ENCODE measurements around the gene FAM83C.

The FAM83C gene

GRCh38 chr20:35281506-35282101 lies 10.6 kb downstream of the FAM83C start:
- DNase-seq, result no peak

DNA sequence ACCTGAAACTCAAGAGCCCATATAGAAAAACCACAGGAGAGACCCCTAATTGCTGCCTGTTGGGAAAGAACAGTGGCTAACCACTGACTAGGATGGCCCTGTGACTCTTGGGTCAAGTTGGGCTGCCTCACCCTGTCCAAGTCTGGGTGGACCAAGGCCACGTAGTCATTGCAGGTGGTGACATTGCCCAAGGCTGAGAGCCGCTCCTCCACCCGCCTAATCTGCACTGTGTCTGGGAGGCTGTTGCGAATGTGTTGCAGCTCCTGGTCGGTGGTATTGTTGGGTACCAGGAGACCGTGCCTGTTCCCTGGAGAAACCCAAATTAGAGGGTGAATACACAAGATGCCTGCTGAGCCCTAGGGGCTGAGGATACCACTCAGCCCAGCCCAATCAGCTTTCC lies 11.7 kb downstream of the FAM83C start:
- DNase-seq, result no peak

- DNase-seq, result no peak
Measured at GRCh38 chr20:35279533-35280174, 12.6 kb downstream of the FAM83C start.

DNA sequence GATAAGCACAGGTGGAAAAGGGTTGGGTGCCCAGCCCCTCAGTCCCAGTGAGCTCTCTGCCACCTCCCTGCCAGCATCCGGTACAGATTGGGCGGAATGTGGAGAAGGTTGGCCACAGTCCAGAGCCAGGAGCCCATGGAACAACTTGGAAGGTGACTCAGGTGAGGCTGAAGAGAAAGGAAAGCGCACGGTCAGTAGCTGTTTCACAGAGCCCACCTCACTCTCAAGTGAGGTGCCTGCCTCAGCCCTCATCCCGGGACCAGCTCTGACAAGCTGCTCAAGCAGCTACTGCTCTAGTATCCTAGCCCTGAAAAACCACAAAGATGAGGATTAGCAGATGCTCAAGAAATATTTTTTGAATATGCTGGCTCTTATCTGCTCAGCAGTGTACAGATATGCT lies 13.2 kb downstream of the FAM83C start:
- no peak for DNase-seq

- DNase-seq, result peak; percentile 79
Measured at GRCh38 chr20:35277531-35278395, 14.5 kb downstream of the FAM83C start, which contains the start of gene MMP24OS. TSS of gene MMP24OS (minus strand) at chr20:35278122. CDS start at chr20:35277929, 193 bp downstream.

- DNase-seq, result no peak
Measured at GRCh38 chr20:35277127-35277526, 15.1 kb downstream of the FAM83C start.

GRCh38 chr20:35276408-35276807 lies 15.8 kb downstream of the FAM83C start:
- no peak for DNase-seq

DNA sequence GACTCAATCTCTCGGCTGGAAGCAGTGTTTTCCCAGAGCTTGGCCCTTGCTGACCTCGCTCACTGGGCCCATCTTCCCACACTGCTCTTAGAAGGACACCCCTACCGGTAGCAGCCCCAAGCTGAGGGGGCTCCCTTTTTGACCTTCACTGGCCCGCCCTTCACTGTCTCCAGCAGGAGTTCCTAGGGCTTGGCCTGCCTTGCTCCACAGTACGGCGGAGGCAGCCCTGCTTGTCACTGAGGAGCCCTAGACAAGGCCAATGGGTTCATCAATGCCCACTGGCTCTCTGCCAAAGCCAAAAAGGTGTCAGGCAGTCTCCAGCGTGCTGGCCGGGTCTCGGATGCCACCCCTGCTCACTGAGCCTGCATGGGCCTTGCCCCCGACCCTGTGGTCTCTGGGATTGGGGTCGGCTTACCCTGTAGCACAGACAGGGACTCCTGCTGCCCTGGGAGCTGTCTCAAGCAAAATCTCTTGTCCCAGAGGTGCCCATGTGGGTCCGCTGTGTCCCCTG lies 16.4 kb downstream of the FAM83C start:
- DNase-seq, result no peak

GRCh38 chr20:35274172-35275092 lies 17.8 kb downstream of the FAM83C start:
- no peak for DNase-seq

GRCh38 chr20:35273449-35274171 lies 18.6 kb downstream of the FAM83C start:
- no peak for DNase-seq

DNA sequence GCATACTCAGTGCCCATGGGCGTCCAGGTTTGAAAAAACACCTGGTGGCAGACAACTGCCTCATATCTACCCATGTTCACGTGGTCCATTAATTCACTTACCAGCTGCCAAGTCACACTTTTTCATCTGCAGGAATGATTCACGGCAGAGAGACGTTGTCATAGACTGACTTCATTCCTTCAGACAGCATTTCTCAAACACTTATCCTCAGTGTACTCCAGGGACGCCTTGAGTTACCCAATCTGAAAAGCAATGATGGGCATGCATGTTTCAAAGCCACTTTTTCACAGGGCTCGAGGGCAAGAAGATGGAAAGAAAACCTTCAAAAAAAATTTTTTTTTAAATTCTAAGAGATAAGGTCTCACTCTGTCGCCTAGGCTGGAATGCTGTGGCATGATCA lies 20.3 kb downstream of the FAM83C start:
- no peak for DNase-seq

GRCh38 chr20:35271073-35271882 lies 20.9 kb downstream of the FAM83C start:
- no peak for DNase-seq

DNA sequence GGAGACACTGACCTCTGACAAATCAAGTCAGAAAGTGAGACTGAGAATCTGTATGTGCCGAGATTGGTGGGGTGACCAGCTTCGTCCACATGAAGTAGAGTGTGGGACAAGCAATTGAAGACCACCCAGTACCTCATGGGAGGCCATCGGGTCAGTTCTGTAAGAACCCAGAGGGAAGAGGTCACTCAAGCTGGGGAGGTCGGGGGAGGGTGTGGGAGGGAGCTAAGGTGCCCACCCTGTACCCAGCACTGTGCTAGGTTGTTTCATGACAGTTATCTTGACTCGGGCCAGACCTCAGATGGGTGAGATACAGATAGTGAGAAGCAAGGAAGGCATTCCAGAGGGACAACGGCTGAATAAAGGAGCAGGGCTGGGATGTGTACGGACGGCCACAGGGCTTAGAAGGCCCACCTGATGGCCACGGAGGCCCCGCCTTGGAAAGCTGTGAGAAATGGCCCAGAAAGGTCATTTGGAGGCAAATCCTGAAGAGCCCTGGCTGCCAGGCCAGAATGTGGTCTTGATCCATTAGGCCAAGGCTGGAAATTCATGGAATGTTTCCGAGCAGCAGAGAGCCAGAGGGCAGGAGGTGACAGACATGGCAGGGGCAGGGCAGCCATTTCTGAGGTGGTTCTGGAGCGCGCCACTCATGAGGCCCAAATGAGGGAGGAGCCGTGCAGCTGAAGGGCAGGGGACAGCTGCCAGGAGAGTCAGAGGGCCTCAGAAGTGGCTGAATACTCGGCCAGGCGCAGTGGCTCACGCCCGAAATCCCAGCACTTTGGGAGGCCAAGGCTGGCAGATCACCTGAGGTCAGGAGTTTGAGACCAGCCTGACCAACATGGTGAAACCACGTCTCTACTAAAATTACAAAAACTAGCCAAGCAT lies 22.0 kb downstream of the FAM83C start:
- no peak for DNase-seq

GRCh38 chr20:35269055-35269781 lies 23.0 kb downstream of the FAM83C start:
- DNase-seq, result no peak

GRCh38 chr20:35267092-35267491 lies 25.1 kb downstream of the FAM83C start:
- no peak for DNase-seq

GRCh38 chr20:35264755-35265154 lies 27.5 kb downstream of the FAM83C start:
- no peak for DNase-seq

GRCh38 chr20:35263532-35264341 lies 28.5 kb downstream of the FAM83C start:
- DNase-seq, result no peak

Data from activated CD4-positive, alpha-beta T cell treated with anti-CD3 and anti-CD28 coated beads for 1 hour (primary cell).